ENCODE data around the gene UBE2L3. TPM values are rescaled to one million over a fixed set of nuclear protein-coding genes. Genes with fewer than 3 reads are reported as not detected.

The UBE2L3 gene
- total RNA-seq, 2 experiments from 2014 or later = 49.3 to 51.5 TPM

GRCh38 chr22:21652547-21653545 lies 85.3 kb downstream of the UBE2L3 start:
- DNase-seq = no peak
- Mint-ChIP-seq H3K9me3 (no peaks in the 10 kb centered on the region), H3K4me3 (peak overlapping the region; percentile 83), H3K4me1 (peaks cover 26% of the 10 kb centered on the region), H3K27ac (peak overlapping the region; percentile 88), H3K36me3 (peaks cover 7% of the 10 kb centered on the region), H3K27me3 (no peaks in the 10 kb centered on the region)
- peak; percentile 3 for ATAC-seq (ENCODE audit: low read depth)
- POLR2A ChIA-PET = interaction anchor here (1.0 to 4.5 kb wide), 5 partner anchors 11 to 82 kb away, joined by 3 to 41 read pairs (median 5); partner anchors contain the start of genes PPIL2 and SDF2L1

DNA sequence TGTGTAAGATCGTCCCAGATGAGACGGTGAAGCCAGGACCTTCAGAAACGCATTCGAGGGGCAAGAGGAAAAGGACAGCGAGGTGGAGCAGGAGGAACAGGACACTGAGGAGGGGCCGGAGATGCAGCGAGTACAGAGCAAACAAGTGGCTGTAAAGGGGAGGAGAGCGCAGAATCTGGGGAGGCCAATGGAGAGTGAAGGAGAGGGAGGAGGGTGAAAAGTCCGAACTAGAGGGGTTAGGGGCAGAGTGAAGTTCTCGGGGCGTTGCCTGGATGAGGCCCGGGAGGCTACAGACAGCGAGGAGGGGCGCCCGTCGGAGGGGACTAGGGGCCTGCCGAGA lies 89.5 kb downstream of the UBE2L3 start:
- Mint-ChIP-seq H3K4me1 (peaks cover 18% of the 10 kb centered on the region), H3K36me3 (peaks cover 6% of the 10 kb centered on the region), H3K4me3 (peak overlapping the region; percentile 92), H3K27ac (peak overlapping the region; percentile 88), H3K9me3 (no peaks in the 10 kb centered on the region), H3K27me3 (no peaks in the 10 kb centered on the region)
- no peak for ATAC-seq (ENCODE audit: low read depth)
- no peak for DNase-seq
- POLR2A ChIA-PET = interaction anchor here (0.7 to 2.2 kb wide), 3 partner anchors 9 to 28 kb away, joined by 3 to 11 read pairs (median 6); partner anchors contain the start of genes PPIL2, SDF2L1 and YDJC

DNA sequence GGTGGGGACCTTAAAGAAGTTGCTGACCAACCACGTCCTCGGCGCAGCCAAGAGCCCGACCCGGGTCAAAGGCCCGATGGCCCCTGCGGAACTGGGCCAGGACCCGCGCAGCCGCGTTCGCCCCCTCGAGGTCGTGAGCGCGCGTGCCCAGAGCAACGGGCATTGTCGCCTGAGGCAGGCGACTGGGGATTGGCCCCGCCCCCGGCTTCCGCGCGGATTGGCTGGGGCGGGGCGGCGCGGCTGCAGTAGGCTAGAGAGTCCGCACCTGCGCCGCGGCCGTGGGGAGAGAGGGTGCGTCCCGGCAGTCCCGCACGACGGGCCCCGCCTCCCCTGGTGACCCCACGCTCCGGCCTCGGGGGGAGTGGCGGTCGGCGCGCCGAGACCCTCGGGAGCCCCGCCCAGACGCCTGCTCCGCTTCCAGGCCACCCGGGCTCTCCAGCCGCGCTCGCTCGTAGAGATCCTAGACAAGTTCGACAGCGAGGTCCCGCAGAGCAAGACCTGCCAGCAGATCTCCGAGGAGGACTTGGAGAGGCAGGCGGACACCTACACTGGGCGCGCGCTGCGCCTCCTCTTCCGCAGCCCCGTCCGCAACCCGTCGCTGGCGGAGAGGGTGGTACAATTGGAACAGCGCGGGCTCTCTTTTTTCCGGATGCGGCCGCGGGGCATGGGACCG lies 90.0 kb downstream of the UBE2L3 start:
- Mint-ChIP-seq H3K9me3 (no peaks in the 10 kb centered on the region), H3K27ac (peak overlapping the region; percentile 88), H3K4me1 (peaks cover 18% of the 10 kb centered on the region), H3K27me3 (no peaks in the 10 kb centered on the region), H3K4me3 (peak overlapping the region; percentile 92), H3K36me3 (peaks cover 6% of the 10 kb centered on the region)
- ATAC-seq (ENCODE audit: low read depth) = peak; percentile 90
- POLR2A ChIA-PET = interaction anchor here (0.7 to 2.1 kb wide), 10 partner anchors 8 to 325 kb away, joined by 3 to 12 read pairs (median 3); partner anchors contain the start of genes PPIL2, SDF2L1, TOP3B and YDJC
- peak; percentile 92 for DNase-seq

DNA sequence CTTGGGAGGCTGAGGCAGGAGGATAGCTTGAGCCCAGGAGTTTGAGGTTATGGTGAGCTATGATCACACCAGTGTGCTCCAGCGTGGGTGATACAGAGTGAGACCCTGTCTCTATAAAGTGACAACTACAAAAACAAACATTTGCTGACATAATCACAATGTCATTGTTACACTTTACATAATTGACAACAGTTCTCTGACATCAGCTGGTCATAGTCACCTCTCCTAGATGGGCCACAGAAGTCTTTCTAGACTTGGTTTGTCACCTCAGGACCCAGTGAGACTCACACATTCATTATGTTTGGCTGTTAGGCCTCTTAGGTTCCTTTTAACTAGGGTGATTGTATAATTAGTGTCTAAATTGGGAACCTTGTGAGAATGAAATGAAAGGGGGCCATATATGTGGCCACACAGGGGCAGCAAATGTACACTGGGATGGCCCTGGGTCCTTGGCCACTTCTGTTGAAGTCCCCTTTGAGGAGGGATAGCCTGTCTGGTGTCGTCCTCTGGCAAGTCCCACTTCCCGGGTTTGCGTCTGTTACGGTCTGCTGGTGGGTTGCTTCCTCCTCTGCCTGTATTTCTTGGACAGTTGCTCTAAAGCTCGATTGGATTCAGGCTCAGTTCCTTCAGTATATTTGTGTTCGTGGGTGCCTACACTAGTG lies 92.5 kb downstream of the UBE2L3 start:
- peaks cover 4% of the 10 kb centered on the region for H3K36me3 Mint-ChIP-seq
- POLR2A ChIA-PET = interaction anchor here (0.7 to 0.9 kb wide), 2 partner anchors 31 to 321 kb away, joined by 3 to 5 read pairs; no protein-coding TSS in a partner anchor
- H3K4me1 Mint-ChIP-seq = peaks cover 17% of the 10 kb centered on the region
- DNase-seq (no peak), ATAC-seq (ENCODE audit: low read depth) (no peak)
- H3K9me3 Mint-ChIP-seq = no peaks in the 10 kb centered on the region
- no peak overlapping the region for H3K27ac Mint-ChIP-seq
- H3K27me3 Mint-ChIP-seq = no peaks in the 10 kb centered on the region
- H3K4me3 Mint-ChIP-seq = no peak overlapping the region

DNA sequence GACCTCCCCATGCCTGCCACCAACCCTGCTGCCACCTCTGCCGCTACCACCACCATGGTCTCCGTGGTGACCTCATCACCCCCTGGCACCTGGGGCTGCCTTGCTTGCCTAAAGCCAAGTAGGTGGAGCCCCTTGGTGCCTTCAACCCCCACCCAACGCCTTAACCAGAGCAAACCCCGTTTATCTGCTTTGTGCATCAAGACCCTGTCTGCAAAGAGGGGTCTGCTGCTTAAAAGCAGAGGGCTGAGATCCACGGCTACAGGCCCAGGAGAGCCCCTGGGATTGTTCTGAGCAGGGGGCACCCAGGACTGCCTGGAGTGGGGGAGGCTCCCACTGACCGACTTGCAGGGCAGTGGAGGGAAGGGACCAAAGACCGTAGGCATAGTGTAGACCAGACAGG lies 93.4 kb downstream of the UBE2L3 start:
- no peaks in the 10 kb centered on the region for H3K9me3 Mint-ChIP-seq
- no peaks in the 10 kb centered on the region for H3K27me3 Mint-ChIP-seq
- H3K4me3 Mint-ChIP-seq = no peak overlapping the region
- H3K27ac Mint-ChIP-seq = no peak overlapping the region
- peaks cover 4% of the 10 kb centered on the region for H3K36me3 Mint-ChIP-seq
- POLR2A ChIA-PET = no interaction called here
- ATAC-seq (ENCODE audit: low read depth) (no peak), DNase-seq (no peak)
- H3K4me1 Mint-ChIP-seq = peaks cover 23% of the 10 kb centered on the region

DNA sequence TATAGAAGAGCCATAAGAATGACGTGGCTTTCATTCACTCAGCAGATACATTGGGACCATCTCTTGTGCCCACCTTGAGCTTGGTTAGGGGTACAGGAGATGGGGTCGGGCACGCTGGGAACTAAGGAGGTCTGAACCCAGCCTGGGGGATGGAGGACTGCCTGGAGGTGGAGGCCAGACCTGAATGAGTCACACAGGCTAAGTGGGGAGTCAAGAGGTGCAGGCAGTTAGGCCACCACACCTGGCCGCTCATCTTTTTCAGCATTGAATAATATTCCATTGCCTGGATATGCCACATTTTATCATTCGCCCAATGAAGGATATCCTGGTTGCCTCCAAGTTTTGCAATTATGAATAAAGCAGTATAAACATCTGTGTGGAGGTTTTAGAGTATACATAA lies 94.5 kb downstream of the UBE2L3 start:
- DNase-seq (no peak), ATAC-seq (ENCODE audit: low read depth) (no peak)
- Mint-ChIP-seq H3K9me3 (no peaks in the 10 kb centered on the region), H3K4me3 (no peak overlapping the region), H3K36me3 (peaks cover 4% of the 10 kb centered on the region), H3K27ac (no peak overlapping the region), H3K27me3 (no peaks in the 10 kb centered on the region), H3K4me1 (peaks cover 16% of the 10 kb centered on the region)
- POLR2A ChIA-PET = no interaction called here

DNA sequence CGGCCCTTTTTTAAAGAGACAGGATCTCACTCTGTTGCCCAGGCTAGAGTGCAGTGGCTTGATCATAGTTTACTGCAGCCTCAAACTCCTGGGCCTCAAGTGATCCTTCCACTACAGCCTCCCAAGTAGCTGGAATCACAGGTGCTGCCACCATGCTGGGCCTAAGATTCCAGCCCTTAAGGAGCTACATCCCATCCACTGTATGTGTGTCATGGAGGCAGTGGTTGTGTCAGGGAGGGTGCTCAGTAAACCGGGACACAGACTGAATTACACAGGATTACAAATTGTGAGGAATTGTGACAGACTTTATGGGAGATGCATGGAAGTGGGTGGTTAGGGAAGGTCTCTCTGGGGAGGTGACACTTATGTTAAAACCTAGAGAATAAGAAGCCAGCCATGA lies 96.2 kb downstream of the UBE2L3 start:
- Mint-ChIP-seq H3K27ac (peak overlapping the region; percentile 22), H3K4me3 (peak overlapping the region; percentile 61), H3K36me3 (peaks cover 6% of the 10 kb centered on the region), H3K4me1 (peaks cover 15% of the 10 kb centered on the region), H3K27me3 (no peaks in the 10 kb centered on the region), H3K9me3 (no peaks in the 10 kb centered on the region)
- DNase-seq (no peak), ATAC-seq (ENCODE audit: low read depth) (no peak)
- POLR2A ChIA-PET = no interaction called here

DNA sequence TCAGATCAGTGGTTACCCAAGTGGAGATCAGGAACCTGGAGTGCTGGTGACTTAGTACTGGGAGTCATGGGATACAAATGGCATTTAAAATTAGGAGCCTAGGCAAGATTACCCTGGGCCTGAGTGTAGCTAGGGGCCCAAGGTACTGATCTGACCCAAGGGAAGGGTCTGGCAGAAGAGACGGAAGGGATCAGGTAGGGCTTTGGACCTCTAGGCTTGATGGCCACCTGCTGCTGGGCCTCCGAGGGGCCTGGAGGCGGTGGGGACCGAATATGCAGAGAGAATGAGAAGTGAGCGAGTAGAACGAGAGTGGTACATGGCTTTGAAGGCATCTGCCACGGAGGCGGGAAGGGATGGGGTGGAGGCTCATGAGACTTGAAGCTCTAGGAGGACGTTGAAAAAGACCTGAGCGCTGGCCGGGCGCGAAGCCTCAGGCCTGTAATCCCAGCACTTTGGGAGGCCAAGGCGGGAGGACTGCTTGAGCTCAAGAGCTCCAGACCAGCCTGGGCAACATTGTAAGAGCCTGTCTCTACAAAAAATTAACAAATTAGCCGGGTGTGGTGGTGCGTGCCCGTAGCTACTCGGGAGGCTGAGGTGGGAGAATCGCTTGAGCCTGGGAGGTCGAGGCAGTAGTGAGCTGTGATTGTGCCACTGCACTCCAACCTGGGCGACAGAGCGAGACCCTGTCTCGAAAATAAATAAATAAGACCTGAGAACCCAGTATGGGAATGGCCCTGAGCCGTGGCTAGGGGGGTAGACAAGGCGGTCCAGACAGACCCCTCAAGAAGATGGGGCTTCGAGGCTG lies 97.7 kb downstream of the UBE2L3 start:
- Mint-ChIP-seq H3K4me3 (peak overlapping the region; percentile 94), H3K9me3 (no peaks in the 10 kb centered on the region), H3K4me1 (peaks cover 20% of the 10 kb centered on the region), H3K36me3 (peaks cover 8% of the 10 kb centered on the region), H3K27me3 (no peaks in the 10 kb centered on the region), H3K27ac (peak overlapping the region; percentile 97)
- ATAC-seq (ENCODE audit: low read depth) (no peak), DNase-seq (no peak)
- POLR2A ChIA-PET = interaction anchor here (0.8 to 2.7 kb wide), 14 partner anchors 7 to 101 kb away, joined by 3 to 15 read pairs (median 4); partner anchors contain the start of genes SDF2L1, YDJC and YPEL1

- DNase-seq (no peak), ATAC-seq (ENCODE audit: low read depth) (no peak)
- Mint-ChIP-seq H3K4me3 (peak overlapping the region; percentile 94), H3K9me3 (no peaks in the 10 kb centered on the region), H3K36me3 (peaks cover 11% of the 10 kb centered on the region), H3K27me3 (no peaks in the 10 kb centered on the region), H3K27ac (peak overlapping the region; percentile 97), H3K4me1 (peaks cover 23% of the 10 kb centered on the region)
- POLR2A ChIA-PET = interaction anchor here (0.6 to 2.7 kb wide), 3 partner anchors 37 to 749 kb away, joined by 3 to 15 read pairs (median 5); partner anchors contain the start of gene YDJC
Measured at GRCh38 chr22:21666786-21667185, 99.3 kb downstream of the UBE2L3 start.

DNA sequence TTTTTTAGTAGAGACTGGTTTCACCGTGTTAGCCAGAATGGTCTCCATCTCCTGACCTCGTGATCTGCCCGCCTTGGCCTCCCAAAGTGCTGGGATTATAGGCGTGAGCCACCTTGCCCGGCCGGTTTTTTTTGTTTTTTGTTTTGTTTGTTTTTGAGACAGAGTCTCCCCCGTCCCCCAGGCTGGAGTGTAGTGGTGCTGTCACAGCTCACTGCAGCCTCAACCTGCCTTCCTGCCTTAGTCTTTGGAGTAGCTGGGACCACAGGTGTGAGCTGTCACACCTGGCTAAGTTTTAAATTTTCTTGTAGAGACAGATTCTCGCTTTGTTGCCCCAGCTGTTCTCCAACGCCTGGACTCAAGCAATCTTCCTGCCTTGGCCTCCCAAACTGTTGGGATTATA lies 101.5 kb downstream of the UBE2L3 start:
- peaks cover 9% of the 10 kb centered on the region for H3K36me3 Mint-ChIP-seq
- ATAC-seq (ENCODE audit: low read depth) (no peak), DNase-seq (no peak)
- H3K27me3 Mint-ChIP-seq = no peaks in the 10 kb centered on the region
- no peaks in the 10 kb centered on the region for H3K9me3 Mint-ChIP-seq
- no peak overlapping the region for H3K4me3 Mint-ChIP-seq
- H3K27ac Mint-ChIP-seq = no peak overlapping the region
- H3K4me1 Mint-ChIP-seq = peaks cover 23% of the 10 kb centered on the region
- POLR2A ChIA-PET = no interaction called here

- Mint-ChIP-seq H3K4me1 (peaks cover 12% of the 10 kb centered on the region), H3K36me3 (peaks cover 25% of the 10 kb centered on the region), H3K27me3 (no peaks in the 10 kb centered on the region), H3K9me3 (no peaks in the 10 kb centered on the region), H3K27ac (no peak overlapping the region), H3K4me3 (no peak overlapping the region)
- ATAC-seq (ENCODE audit: low read depth) (no peak), DNase-seq (no peak)
- POLR2A ChIA-PET = no interaction called here
Measured at GRCh38 chr22:21672107-21672629, 104.7 kb downstream of the UBE2L3 start.
